Uterus (tissue), 4 donors: Measurements from ENCODE around the gene USB1. TPM values are rescaled to one million over a fixed set of nuclear protein-coding genes. Genes with fewer than 3 reads are reported as not detected.

Experiments used
- DNase-seq, 2 donors: peaks; one replicate each; pipeline ENCODE4 v3.0.0-alpha.2; 2019 to 2020
- H3K27ac ChIP-seq, 2 donors: fragments of 200-600 bp; sonication (generic); 1 replicate in 1 of 2; 2 replicates in 1 of 2; pipeline ENCODE4 v1.5.1; 2016 to 2018
- H3K27me3 ChIP-seq, 2 donors: fragments of 200-600 bp; sonication (generic); one replicate each; pipeline ENCODE4 v1.5.1; 2018 to 2019; ENCODE audit warnings: control low read depth in 1 of 2
- H3K36me3 ChIP-seq, 2 donors: fragments of 200-600 bp; sonication (generic); one replicate each; pipeline ENCODE4 v1.5.1; 2019; ENCODE audit warnings: control low read depth in 1 of 2
- H3K4me1 ChIP-seq, 2 donors: fragments of 200-600 bp; sonication (generic); one replicate each; pipeline ENCODE4 v1.5.1; 2018 to 2019; ENCODE audit warnings: control low read depth in 1 of 2
- H3K4me3 ChIP-seq, 2 donors: fragments of 200-600 bp; sonication (generic); 1 replicate in 1 of 2; 2 replicates in 1 of 2; pipeline ENCODE4 v1.5.1; 2018 to 2019; ENCODE audit warnings: mild to moderate bottlenecking in 1 of 2
- H3K9me3 ChIP-seq, 2 donors: fragments of 200-600 bp; sonication (generic); one replicate each; pipeline ENCODE4 v1.5.1; 2019; ENCODE audit warnings: control low read depth in 1 of 2
- CTCF ChIP-seq, 4 experiments: fragments of 200-600 bp in 2 of 4; fragments of 450-650 bp in 2 of 4; sonication (generic) in 2 of 4; IDR thresholded peaks; one replicate each; pipeline ENCODE4 v1.5.1; 2016 to 2019; ENCODE audit warnings: antibody characterized with exemption in 4 of 4, mild to moderate bottlenecking in 2 of 4, moderate library complexity in 1 of 4
- POLR2A ChIP-seq, 2 donors: fragments of 450-650 bp; IDR thresholded peaks; one replicate each; pipeline ENCODE4 v1.6.1; 2016; ENCODE audit warnings: antibody characterized with exemption in 2 of 2, mild to moderate bottlenecking in 1 of 2, moderate library complexity in 1 of 2
- intact Hi-C: fragments of 100-400 bp; cut with DNase I; formaldehyde crosslinking; loops from one replicate; pipeline ENCODE4 v1.15.1; 2023; ENCODE audit warnings: low total_unique reads
- total RNA-seq, 4 donors: library from RNA; depleted of rRNA in 3 of 4; stranded (reverse); fragments of >200 nt in 3 of 4; gene quantifications; one replicate each; pipeline versions ENCODE4 v1.1.0 to v1.2.4, GENCODE V29; 2014 to 2023
- donor health status: DM: yes; HTN: yes; CAD: no.

The USB1 gene
- total RNA-seq, 4 donors from 2014 or later = 2.0 to 34.9 (median 14.9) TPM

- intact Hi-C loops = no loop called here
- Histone ChIP-seq H3K4me3 (no peak overlapping the region), H3K9me3 (no peaks in the 10 kb centered on the region), H3K27ac (no peak overlapping the region), H3K27me3 (no peaks in the 10 kb centered on the region), H3K36me3 (no peaks in the 10 kb centered on the region), H3K4me1 (no peaks in the 10 kb centered on the region)
- TF ChIP-seq CTCF (IDR thresholded peaks at IDR 0.05) = no peak
- TF ChIP-seq POLR2A (IDR thresholded peaks at IDR 0.05) = no peak
- no peak for DNase-seq
Observed at GRCh38 chr16:58009856-58010416, 8.7 kb downstream of the USB1 start.

- TF ChIP-seq POLR2A (IDR thresholded peaks at IDR 0.05) (no peak), CTCF (IDR thresholded peaks at IDR 0.05) (no peak)
- no peak overlapping the region for H3K27ac ChIP-seq
- intact Hi-C loops = no loop called here
- no peaks in the 10 kb centered on the region for H3K27me3 ChIP-seq
- H3K4me3 ChIP-seq = no peak overlapping the region
- no peaks in the 10 kb centered on the region for H3K36me3 ChIP-seq
- H3K4me1 ChIP-seq = no peaks in the 10 kb centered on the region
- no peak for DNase-seq
- no peaks in the 10 kb centered on the region for H3K9me3 ChIP-seq
Observed at GRCh38 chr16:58010886-58011285, 9.7 kb downstream of the USB1 start.

- Histone ChIP-seq H3K9me3 (no peaks in the 10 kb centered on the region), H3K4me1 (no peaks in the 10 kb centered on the region), H3K4me3 (no peak overlapping the region), H3K27me3 (no peaks in the 10 kb centered on the region), H3K27ac (no peak overlapping the region), H3K36me3 (no peaks in the 10 kb centered on the region)
- intact Hi-C loops = no loop called here
- no peak for DNase-seq
- TF ChIP-seq POLR2A (IDR thresholded peaks at IDR 0.05) = no peak
- no peak for TF ChIP-seq CTCF (IDR thresholded peaks at IDR 0.05)
Observed at GRCh38 chr16:58011652-58012051, 10.4 kb downstream of the USB1 start.

- no peak overlapping the region for H3K27ac ChIP-seq
- no peaks in the 10 kb centered on the region for H3K27me3 ChIP-seq
- H3K4me3 ChIP-seq = no peak overlapping the region
- no peaks in the 10 kb centered on the region for H3K36me3 ChIP-seq
- intact Hi-C loops = no loop called here
- no peaks in the 10 kb centered on the region for H3K4me1 ChIP-seq
- no peak for TF ChIP-seq POLR2A (IDR thresholded peaks at IDR 0.05)
- TF ChIP-seq CTCF (IDR thresholded peaks at IDR 0.05) = no peak
- H3K9me3 ChIP-seq = no peaks in the 10 kb centered on the region
- DNase-seq = no peak
Observed at GRCh38 chr16:58012481-58012880, 11.3 kb downstream of the USB1 start.

GRCh38 chr16:58013201-58013956 is 12.2 kb downstream of the USB1 start:
- DNase-seq = no peak
- no peaks in the 10 kb centered on the region for H3K36me3 ChIP-seq
- no peak for TF ChIP-seq CTCF (IDR thresholded peaks at IDR 0.05)
- TF ChIP-seq POLR2A (IDR thresholded peaks at IDR 0.05) = no peak
- H3K27me3 ChIP-seq = no peaks in the 10 kb centered on the region
- H3K4me1 ChIP-seq = no peaks in the 10 kb centered on the region
- H3K4me3 ChIP-seq = no peak overlapping the region
- H3K27ac ChIP-seq = no peak overlapping the region
- no peaks in the 10 kb centered on the region for H3K9me3 ChIP-seq
- intact Hi-C loops = no loop called here
